Stimulated activated CD4-positive, alpha-beta T cell treated with anti-CD3 and anti-CD28 coated beads, Interleukin-1b, Interleukin-23, amount 100 ng/mL, for 1 hour (primary cell): ENCODE measurements around the gene HSPD1.

Experiments
- DNase-seq, 2 donors: peaks; one replicate each; pipeline ENCODE4 v3.0.0-alpha.2; 2020; ENCODE audit warnings: low read depth in 2 of 2

HSPD1 gene

DNA sequence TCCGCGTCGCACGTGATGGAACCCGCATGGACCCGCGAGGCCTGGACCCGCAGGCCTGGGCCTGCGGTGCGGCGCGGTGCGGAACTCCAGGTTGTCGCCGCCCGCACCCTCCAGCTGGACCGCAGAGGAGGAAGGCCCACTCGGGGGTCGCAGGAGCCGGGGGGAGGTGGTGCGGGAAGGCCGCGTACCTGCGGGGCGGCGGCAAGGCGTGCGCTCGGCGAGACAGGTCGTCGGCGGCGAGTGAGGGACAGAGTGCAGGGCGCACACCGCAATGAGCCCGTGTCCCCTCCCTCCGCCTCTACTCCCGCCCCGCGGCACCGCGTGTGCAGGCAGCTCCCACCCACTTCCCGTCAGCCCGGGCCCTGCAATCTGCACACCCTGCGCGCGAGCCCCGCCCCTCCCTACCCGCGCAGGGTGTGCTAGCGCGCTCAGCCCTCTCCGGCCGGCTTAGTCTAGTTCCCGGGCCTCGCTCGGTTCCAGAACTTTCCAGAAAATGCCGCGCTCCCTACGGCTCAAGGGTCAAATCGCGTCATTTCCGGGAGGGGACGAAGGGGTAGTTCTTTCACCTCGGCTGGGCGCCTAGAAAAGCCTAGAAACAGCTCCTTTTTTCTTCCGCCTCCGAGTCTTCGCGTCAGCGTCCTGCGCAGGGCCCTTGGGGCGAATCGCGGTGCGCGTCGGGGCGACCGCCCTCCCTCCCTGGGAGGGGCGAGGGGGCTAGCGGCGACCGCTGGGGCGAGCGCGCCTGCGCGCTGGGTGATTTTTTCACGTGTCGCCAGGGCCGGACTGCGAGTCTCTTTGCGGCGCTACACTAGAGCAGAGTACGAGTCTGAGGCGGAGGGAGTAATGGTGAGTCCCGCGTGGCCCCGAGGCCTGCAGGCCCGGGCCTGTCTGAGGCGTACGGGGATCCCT is at the start of gene HSPD1, which contains the start of gene HSPE1:
Gene HSPD1 (minus strand): TSS at position 247 of the 909 bp plus-strand sequence. CDS start 992 bp downstream, outside the sequence.
Gene HSPE1 (plus strand): TSS at position 786 of the 909 bp plus-strand sequence. CDS start 58 bp downstream, at position 844.
- DNase-seq, result peak; percentile 93

DNA sequence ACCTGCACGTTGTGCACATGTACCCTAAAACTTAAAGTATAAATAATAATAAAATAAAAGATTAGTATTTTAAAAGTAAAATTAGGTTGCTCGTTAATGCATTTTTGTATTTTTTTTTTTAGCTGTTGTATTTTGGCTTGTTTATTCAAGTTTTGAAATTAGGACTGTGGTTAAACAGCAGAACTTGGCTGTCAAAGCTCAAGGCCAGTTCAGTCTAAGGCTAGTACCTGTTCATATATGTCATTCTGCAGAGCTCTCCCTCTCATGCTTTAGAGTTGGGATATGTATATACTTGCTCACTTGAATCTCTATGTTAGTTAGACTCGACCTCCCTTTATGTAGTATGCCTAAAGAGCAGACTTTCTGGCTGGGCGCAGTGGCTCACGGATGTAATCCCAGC is 48.9 kb upstream of the HSPD1 start:
- no peak for DNase-seq

DNA sequence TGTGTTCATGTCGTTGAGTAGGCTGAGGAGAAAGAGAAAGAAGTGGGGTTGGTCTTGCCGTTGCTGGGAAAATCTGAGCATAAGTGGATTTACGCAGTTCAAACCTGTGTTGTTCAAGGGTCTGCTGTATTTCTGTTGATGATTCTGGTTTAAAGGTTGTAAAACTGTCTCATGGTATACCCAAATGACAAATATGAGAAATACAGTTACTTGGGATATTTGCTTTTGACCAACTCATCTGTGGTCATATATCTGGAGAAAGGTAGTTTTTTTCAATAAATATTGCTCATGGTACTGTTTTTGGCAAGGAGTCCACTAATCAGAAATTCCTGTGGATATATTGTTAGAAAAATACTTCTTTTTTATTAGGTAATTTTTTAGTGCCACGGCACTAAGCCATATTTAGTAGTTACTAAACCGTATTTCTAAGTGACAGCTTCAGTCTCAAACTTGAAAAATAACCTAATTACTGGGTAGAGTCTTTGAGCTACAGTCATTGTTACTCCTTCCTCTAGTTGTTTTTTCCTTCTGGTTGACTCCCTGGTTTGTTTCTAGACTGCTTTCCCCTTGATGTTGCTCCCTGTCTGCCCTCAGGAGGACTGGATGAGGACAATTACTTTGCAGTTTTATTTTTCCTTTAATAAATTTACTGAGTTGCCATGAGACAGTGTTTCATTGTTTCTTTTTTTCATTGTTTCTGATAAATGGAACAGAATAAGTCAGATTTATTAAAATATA is 47.7 kb upstream of the HSPD1 start:
- DNase-seq, result no peak

DNA sequence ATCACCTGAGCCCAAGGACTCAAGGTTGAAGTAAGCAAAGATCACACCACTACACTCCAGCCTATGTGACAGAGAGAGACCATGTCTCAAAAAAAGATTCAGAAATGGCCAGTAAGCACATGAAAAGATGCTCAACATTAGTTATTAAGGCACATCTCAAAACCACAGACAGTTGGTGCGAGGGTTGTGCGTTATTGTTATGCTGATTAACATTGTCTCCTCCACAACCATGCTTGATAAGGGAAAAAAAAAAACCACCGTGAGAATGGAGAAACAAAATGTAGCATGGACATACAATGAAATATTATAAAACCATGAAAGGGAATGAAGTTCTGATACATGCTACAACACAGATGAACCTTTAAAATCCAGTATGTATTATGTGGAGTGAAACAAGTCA is 43.6 kb upstream of the HSPD1 start:
- no peak for DNase-seq

DNA sequence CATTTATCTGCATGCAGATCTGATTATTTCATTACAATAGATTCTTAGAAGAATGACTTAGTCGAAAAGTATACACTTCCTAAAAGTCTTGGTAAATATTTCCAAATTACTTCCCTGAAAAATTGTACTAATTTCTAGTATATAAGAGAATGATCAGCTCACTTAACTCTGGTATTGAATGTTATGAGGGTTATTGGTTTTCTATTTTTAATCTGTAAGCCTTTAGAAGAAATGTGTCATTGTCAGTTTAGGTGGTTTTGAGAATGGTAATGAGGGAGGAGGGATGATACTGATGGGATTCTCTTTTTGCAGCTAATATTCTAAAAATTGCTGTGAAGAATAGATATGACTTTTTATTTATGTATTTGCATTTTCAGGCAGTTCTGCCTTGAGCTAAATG is 40.1 kb upstream of the HSPD1 start:
- no peak for DNase-seq

DNA sequence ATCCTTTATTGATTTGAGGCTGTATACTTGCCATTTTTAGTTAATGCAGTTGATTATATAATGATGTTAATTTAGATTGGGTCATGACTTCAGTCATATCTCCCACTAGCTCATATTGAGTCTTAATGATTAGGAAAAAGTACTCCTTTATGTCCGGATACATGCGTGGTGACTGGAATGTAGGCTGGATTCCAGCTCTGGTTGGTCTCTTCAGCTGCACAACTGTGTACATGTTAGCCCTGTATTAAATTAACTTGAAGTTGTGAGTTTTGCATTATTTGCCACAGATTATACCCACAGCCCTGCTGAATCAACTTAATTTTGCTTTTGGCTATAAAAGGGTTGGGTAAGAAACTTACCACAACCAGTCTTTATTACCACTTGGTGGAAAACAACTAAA is 38.8 kb upstream of the HSPD1 start:
- DNase-seq, result no peak

DNA sequence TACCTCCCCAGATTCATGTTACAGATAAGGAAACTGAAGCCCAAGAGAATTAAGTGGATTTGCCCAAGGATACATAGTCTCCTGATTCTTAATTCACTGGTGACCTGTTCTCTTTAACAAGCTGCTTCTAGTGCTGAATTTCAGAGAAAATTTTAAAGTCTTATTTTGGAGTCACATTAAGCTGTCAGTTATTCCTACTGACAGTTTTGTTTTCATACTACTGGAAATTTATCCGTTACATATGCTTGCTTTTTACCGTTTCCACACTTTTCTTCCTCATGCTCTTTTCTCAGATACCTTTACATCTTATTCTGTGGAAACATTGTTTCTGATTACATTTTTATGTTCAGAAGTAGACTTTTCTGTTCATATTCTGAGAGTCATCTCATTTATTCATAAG is 17.5 kb upstream of the HSPD1 start:
- no peak for DNase-seq

DNA sequence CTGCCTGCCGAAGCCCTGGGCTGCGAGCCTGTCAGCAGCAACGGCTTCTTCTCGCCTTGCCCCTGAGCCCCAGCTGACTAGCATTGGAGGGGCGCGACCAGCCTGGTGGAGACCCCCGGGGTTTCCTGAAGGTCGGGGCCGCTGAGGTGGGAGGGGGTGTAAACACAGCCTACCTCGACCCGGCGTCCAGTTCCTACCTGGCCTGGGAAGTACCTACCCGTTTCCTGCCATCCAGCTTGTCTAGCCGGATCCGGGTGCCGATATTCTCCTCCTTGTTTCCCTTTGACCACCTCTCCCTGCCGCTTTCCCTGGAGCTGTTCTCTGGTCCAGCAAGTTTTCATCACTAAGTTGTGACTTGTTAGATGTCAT is 16.7 kb upstream of the HSPD1 start:
- DNase-seq, result no peak

DNA sequence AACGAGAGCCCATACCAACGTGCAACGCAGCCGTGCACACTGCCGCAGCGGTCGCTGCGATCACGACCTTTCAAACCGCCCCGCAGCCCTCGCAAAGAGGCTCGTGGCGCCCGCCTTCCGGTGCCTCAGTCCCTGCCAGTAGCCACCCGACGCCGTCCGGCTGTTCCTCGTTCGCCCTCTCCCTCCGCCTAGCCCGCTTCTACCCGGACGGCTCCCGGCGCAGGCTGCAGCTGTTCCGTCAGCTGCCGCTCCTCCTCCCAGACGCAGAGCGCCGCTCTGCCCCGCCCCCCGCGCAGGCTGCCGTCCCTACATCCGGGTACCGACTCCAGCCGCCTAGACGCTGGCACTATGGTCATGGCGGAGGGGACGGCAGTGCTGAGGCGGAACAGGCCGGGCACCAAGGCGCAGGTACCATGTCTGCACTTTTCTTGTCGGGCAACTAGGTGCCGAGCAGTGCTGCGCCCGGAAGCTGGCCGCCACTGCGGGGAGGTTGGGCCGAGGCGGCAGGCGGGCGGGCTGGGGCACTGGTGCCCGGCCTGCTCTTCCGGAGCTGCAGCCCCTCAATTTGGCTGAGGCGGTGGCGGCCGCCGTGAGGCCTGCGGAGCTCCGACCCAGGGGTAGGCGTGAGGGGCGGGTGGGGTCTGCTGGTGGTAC is 16.2 kb upstream of the HSPD1 start, which contains the start of gene MOB4:
Gene MOB4 (plus strand): TSS at position 328 of the 654 bp plus-strand sequence. CDS start 21 bp downstream, at position 349.
- DNase-seq, result peak; percentile 75 to 88

DNA sequence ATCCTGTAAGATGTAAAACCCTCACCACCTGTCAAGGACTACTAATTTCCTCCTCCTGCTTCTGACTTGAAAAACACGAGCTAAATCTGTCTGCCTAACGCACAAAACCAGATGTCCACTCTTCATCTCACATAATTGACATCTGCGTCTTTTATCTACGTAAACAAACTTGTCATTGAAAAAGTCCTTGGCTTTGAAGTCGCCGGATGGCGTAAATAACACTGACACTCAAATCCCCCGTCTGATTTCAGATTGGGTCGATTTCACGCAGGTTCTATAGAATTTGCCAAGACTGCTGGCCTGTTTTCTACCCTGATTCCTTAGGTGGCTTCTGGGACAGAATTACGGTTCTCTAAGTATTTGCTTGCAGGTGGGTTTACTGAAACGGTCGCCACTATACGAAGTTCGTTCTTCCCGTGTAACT is 15.7 kb upstream of the HSPD1 start:
- DNase-seq, result no peak

DNA sequence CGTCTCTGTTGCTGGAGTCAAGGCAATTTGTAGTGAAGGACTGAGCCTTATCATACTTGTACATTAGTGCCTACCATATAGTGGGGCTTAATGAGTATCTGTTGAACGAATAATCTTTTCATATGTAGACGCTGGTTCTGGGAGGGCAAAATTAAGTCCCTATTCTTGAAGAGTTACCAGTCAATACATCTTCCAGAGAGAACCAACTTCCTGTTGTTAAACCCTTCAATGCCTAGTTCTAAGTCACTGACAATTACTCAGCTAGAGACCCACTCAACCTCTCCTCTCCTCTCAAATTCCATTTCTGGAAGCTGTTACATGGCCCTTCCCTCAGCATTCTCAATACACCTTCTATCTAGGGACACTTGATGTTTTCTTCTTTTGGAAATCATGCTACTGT is 15.1 kb upstream of the HSPD1 start:
- DNase-seq, result no peak

DNA sequence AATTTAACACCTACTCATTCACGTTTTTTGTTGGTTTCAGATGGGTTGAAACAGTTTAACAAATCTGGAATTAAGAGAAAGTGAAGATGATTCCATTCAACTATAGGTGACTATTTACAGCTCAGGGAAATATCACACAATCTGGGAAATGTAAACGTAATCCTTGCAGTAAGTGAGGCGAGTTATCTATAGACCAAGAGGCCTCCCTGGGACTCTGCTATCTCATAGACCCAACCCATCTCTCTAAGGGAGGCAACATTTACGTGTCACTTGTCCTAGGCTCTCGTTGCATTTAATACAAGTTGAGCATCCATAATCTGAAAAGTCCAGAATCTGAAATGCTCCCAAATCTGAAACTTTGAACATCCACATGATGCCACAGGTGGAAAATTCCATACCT is 14.3 kb upstream of the HSPD1 start:
- DNase-seq, result no peak

DNA sequence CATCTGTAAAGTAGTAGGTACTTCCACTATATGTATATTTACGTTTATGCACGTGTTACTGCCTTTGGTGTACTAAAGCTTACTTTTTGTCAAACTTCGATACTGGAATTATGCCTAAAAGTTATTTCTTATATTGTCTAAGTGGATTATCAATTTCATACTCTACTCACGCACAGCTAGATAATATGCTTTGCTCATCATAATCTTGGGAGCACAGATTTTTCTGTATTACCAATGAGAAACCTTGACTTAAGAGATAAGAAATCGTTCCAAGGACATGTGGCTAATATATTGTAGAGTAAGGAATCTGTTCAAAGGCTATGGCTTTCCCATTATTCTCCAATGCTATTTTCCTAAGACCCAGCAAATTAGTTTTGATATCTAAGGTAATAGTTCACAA is 7.0 kb upstream of the HSPD1 start:
- no peak for DNase-seq

DNA sequence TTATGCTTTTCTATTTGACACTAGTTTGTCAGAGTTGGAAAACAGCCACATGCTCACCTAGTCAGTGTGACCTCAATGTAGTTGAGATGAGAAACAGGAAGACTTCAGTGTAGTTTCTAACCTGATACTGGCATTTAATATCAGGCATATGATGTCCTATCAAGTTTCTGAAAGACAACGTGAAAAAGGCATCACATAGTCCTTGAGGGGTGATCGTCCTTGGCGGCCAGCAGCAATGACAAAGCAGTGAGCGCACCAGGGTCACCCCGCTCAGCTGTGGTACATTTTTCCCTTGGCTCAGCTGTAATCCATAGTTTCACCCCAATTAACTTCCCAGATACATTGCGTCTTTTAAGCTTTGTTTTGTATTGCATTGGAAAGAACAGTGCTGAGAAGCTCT is 4.9 kb upstream of the HSPD1 start:
- DNase-seq, result no peak

DNA sequence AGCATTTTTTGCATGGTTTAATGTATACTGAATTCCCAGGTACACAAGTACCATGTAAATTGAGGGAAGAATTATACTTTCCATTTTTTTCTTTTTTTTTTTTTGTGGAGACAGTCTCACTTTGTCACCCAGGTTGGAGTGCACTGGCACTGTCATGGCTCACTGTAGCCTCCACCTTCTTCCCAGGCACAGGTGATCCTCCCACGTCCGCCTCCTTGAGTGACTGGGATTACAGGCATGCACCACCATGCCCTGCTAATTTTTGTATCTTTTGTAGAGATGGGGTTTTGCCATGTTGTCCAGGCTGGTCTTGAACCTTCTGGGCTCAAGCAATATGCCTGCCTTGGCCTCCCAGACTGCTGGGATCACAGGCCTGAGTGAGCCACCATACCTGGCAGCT is 4.4 kb upstream of the HSPD1 start:
- DNase-seq, result no peak

DNA sequence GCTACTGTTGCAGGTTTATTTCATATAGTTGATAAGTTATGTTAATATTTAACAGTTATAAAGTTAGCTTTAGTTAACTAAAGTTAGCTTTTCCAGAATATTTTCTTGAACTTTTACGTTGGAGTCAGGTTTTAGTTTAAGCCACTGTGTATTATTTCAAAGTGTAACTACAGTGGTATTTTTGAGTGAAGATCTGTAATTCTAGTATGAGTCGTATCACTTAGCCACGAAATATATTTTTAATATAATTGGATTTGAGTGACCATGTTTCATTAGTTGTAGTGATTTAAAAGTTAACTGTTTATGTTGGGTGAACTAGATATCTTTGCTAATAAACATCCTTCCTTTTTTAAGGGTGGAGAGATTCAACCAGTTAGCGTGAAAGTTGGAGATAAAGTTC is 3.0 kb upstream of the HSPD1 start:
- no peak for DNase-seq

DNA sequence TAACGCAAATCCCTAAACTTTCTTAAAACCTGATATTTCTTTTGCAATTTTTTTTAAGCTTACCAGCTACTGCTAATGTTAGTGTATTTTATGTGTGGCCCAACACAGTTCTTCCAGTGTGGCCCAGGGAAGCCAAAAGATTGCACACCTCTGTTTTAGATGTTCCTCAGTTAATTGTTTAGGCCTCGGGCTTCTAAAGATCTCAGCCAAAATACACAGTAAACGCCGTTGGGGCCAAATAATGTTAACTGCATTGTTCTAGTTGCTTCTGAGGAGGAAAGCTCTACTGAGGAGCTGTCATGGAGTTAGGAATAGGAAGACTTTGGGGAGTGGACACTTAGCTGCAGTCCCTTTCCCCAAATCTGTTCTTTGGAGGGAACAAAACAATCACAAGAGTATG is 2.6 kb upstream of the HSPD1 start:
- no peak for DNase-seq

DNA sequence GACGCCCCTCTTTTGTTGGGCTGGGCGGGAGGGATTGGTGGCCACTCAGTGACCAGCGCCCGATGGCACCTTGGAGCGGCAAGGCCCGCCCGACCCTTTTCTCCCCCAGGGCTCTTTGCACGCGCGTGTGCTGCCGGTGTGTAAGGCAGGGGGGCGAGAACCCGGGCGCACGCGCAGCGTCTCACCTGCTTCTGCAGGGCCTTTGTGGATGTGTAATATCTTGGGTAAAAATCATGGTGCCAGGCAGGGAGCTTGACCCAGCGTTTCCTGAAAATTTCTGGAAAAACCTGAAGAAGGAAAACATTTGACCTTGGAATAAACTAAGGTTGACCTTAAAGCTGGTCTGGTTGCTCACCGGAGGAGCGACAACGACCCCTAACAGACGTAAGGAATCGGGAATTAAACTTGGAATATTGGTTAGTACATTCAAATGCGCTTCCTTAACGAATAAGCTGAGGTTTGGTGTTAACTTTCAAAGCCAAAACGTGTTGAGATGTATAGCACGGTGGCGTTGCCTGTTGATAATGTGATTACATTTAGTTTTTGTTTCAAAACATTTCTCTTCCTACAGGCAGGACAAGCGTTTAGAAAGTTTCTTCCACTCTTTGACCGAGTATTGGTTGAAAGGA is 977 bp upstream of the HSPD1 start:
- DNase-seq, result no peak

DNA sequence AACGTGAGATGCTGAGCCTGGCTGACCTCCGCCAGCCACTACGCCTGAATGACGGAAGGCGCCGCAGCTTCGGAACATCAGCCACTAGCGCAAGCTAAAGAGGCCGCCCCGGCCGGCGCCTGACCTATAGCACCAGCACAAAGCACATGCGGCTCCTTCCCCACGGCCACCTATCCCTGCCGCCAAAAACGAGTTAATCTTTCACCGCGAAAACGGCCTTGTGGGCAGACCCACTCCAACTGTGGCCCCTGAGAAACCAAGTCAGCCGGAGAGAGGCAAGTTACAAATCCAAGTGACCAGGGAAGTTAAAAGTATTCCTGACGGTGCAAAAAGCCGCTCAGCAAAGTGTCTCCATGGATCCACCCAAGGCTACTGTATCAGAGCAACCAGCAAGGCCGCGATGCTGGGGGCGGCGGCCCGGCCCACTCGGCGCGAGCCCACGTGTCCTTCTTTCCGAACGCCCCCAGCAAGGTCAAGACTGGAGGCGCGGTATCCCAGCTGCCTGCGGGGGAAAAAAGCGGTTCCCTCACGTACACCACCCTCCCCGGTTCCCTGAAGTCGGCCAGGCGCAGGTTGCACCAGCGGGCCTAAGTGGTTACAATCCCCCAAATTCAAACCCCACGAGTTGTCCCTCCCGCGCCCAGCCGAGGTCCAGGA is 575 bp downstream of the HSPD1 start:
- peak in 1 of 2 donors; percentile 21 for DNase-seq

DNA sequence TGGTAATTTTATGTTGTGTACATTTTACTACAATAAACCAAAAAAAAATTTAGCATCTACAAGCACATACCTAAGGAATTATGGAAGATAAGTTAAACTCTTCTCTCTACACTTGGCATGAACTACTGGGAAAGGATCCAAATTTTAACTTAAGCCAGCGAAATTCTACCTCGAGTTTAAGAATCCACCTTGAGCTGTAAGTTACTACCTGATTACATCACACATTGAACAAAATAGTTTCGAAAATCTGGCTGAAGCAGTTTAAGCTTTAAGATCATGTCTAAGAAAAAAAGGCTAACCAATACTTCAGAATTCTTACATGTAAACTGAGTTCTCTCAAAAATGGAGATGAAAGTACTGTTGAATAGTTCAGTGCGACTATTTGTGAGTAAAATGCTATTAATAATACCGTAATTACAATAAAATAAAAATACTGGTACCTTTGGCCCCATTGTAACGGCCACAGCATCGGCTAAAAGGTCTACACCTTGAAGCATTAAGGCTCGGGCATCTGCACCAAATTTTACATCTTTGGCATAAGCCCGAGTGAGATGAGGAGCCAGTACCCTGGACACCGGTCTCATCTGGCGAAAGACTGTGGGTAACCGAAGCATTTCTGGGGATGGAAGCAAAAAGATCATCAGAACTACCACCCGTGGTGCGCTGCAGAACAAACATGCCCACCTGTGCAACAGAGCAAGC is 1.3 kb downstream of the HSPD1 start:
- no peak for DNase-seq

DNA sequence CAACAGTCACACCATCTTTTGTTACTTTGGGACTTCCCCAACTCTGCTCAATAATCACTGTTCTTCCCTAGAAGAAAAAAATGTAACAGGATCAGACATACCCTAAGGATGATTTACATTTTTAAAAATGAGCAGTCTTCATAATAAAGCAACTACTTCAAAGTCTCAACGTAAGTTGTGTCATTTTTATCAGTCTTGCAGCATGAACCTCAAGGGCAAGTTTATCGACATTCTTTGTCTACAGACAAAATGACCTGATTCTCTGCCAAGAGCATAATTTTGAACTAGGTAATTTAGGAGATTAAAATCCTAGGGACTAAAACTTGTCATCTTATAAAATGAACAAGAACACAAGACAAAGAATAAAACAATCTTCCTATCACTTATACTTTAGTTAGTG is 2.3 kb downstream of the HSPD1 start:
- no peak for DNase-seq
